Activated CD8-positive, alpha-beta T cell treated with anti-CD3 and anti-CD28 coated beads for 36 hours (primary cell): Measurements from ENCODE around the gene TSPAN11. TPM values are rescaled to one million over a fixed set of nuclear protein-coding genes. Genes with fewer than 3 reads are reported as not detected.
"Not testable (repeated sequence)": the region's sequence is repeated elsewhere in the genome, so short reads cannot be mapped to it uniquely, and the experiment has no call there.

Experiments used
- ATAC-seq: fragments of 200-7000 bp; cut with Tn5 transposase; one replicate; pipeline ENCODE4 v1.10.0; 2021; ENCODE audit warnings: mild to moderate bottlenecking, moderate library complexity
- CTCF ChIA-PET: fragments of 350-600 bp; sonication (Branson Sonifier 250); formaldehyde crosslinking; loops from one replicate; lab custom pipeline; 2021; ENCODE audit warnings: antibody characterized with exemption; lab: Charles Lee
- POLR2A ChIA-PET: fragments of 350-600 bp; sonication (Branson Sonifier 250); formaldehyde crosslinking; loops from one replicate; lab custom pipeline; 2021; ENCODE audit warnings: antibody characterized with exemption; lab: Charles Lee
- DNase-seq: peaks from one replicate; pipeline ENCODE4 v3.0.0-alpha.2; 2020
- H3K27ac Mint-ChIP-seq: one replicate; pipeline ENCODE4 v1.8.0; 2021; ENCODE audit warnings: mild to moderate bottlenecking, mixed read lengths
- H3K27me3 Mint-ChIP-seq: one replicate; pipeline ENCODE4 v1.8.0; 2021; ENCODE audit warnings: mixed read lengths
- H3K36me3 Mint-ChIP-seq: one replicate; pipeline ENCODE4 v1.8.0; 2021; ENCODE audit warnings: low read depth, mixed read lengths
- H3K4me1 Mint-ChIP-seq: one replicate; pipeline ENCODE4 v1.8.0; 2021; ENCODE audit warnings: low read depth, mixed read lengths
- H3K4me3 Mint-ChIP-seq: one replicate; pipeline ENCODE4 v1.8.0; 2021; ENCODE audit warnings: mild to moderate bottlenecking, moderate library complexity, mixed read lengths
- H3K9me3 Mint-ChIP-seq: one replicate; pipeline ENCODE4 v1.8.0; 2021; ENCODE audit warnings: mixed read lengths
- intact Hi-C: fragments of 100-400 bp; cut with micrococcal nuclease; formaldehyde crosslinking; loops from one replicate; pipeline ENCODE4 v1.10.0; 2022
- total RNA-seq, 2 experiments: library from RNA; stranded (reverse); gene quantifications; one replicate each; pipeline ENCODE4 v1.2.3, GENCODE V29; 2021
- TF ChIP-seq, protein P1 (sequence below): fragments of 200-600 bp; IDR thresholded peaks from one replicate; pipeline ENCODE4 v1.8.0; 2022; ENCODE audit warnings: antibody characterized with exemption, mild to moderate bottlenecking

Gene TSPAN11
- total RNA-seq, 2 experiments from 2014 or later = not detected

DNA sequence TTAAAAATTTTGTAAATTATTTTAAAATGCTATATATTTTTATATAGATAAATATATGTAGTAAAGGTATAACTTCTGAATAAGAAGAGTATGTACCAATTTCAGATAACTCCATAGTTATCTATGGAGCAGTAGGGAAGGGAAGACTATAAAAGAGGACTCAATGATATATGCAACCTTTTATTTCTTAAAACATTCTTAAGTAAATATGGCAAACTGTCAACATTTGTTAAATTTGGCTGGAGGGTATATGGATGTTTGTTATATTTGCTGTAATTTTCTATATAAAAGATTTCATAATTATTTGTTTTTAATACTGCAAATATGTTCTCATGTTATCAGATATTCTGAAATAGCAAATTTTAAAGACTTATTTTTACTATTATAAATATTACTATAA is 38.3 kb upstream of the TSPAN11 start:
- Mint-ChIP-seq H3K9me3 (peaks cover 28% of the 10 kb centered on the region), H3K27ac (no peak overlapping the region), H3K27me3 (no peaks in the 10 kb centered on the region), H3K4me1 (no peaks in the 10 kb centered on the region), H3K4me3 (no peak overlapping the region), H3K36me3 (no peaks in the 10 kb centered on the region)
- POLR2A ChIA-PET = no interaction called here
- intact Hi-C loops = no loop called here
- DNase-seq (no peak), ATAC-seq (no peak)
- TF ChIP-seq, protein P1, sequence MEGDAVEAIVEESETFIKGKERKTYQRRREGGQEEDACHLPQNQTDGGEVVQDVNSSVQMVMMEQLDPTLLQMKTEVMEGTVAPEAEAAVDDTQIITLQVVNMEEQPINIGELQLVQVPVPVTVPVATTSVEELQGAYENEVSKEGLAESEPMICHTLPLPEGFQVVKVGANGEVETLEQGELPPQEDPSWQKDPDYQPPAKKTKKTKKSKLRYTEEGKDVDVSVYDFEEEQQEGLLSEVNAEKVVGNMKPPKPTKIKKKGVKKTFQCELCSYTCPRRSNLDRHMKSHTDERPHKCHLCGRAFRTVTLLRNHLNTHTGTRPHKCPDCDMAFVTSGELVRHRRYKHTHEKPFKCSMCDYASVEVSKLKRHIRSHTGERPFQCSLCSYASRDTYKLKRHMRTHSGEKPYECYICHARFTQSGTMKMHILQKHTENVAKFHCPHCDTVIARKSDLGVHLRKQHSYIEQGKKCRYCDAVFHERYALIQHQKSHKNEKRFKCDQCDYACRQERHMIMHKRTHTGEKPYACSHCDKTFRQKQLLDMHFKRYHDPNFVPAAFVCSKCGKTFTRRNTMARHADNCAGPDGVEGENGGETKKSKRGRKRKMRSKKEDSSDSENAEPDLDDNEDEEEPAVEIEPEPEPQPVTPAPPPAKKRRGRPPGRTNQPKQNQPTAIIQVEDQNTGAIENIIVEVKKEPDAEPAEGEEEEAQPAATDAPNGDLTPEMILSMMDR = no peak
- CTCF ChIA-PET = no interaction called here

DNA sequence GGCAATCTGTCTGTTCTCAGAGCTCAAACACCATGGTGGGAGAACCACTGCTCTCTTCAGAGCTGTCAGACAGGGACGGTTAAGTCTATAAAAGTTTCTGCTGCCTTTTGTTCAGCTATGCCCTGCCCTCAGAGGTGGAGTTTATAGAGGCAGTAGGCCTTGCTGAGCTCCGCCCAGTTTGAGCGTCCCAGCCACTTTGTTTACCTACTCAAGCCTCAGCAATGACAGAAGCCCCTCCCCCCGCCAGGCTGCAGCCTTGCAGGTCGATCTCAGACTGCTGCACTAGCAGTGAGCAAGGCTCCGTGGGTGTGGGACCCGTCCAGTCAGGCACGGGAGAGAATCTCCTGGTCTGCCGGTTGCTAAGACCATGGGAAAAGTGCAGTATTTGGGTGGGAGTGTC is 32.0 kb upstream of the TSPAN11 start:
- DNase-seq, H3K36me3 Mint-ChIP-seq, ATAC-seq, POLR2A ChIA-PET, H3K9me3 Mint-ChIP-seq, intact Hi-C loops, H3K4me1 Mint-ChIP-seq, H3K4me3 Mint-ChIP-seq, H3K27ac Mint-ChIP-seq, CTCF ChIA-PET: not testable (repeated sequence)
- peaks cover 11% of the 10 kb centered on the region for H3K27me3 Mint-ChIP-seq

- H3K4me3 Mint-ChIP-seq = no peak overlapping the region
- H3K27me3 Mint-ChIP-seq = peaks cover 19% of the 10 kb centered on the region
- no peak overlapping the region for H3K27ac Mint-ChIP-seq
- intact Hi-C loops = no loop called here
- CTCF ChIA-PET = no interaction called here
- ATAC-seq (no peak), DNase-seq (no peak)
- no peaks in the 10 kb centered on the region for H3K4me1 Mint-ChIP-seq
- TF ChIP-seq, protein P1 = no peak
- H3K36me3 Mint-ChIP-seq = no peaks in the 10 kb centered on the region
- no peaks in the 10 kb centered on the region for H3K9me3 Mint-ChIP-seq
- POLR2A ChIA-PET = no interaction called here
Observed at GRCh38 chr12:30896461-30896860, 30.1 kb upstream of the TSPAN11 start.

GRCh38 chr12:30898846-30899245 is 27.7 kb upstream of the TSPAN11 start:
- intact Hi-C loops = no loop called here
- TF ChIP-seq, protein P1 = no peak

DNA sequence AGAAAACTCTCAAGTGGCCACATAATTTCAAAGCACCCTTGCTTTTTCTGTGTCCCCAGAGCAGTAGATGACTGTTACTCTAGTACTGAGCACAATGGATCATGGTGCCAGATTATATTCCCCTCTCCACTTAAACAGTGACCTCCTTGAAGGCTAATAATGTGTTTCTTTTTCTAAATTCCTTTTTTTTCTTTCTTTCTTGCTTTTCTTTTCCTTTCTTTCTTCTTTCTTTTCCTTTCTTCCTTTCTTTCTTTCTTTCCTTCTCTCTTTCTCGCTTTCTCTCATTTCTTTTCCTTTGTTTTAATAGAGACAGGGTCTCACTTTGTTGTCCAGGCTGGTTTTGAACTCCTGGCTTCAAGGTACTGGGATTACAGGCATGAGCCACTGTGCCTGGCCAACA is 26.2 kb upstream of the TSPAN11 start:
- DNase-seq (no peak), ATAC-seq (no peak)
- Mint-ChIP-seq H3K27me3 (peaks cover 14% of the 10 kb centered on the region), H3K27ac (no peak overlapping the region), H3K4me3 (no peak overlapping the region), H3K4me1 (no peaks in the 10 kb centered on the region), H3K36me3 (no peaks in the 10 kb centered on the region), H3K9me3 (no peaks in the 10 kb centered on the region)
- CTCF ChIA-PET = no interaction called here
- intact Hi-C loops = no loop called here
- POLR2A ChIA-PET = interaction anchor here (1.2 kb wide), 1 partner anchor 24 kb away, joined by 3 read pairs; no protein-coding TSS in a partner anchor
- TF ChIP-seq, protein P1 = no peak

More at GRCh38 chr12:30898846-30899245, 27.7 kb upstream of the TSPAN11 start:
- Mint-ChIP-seq H3K36me3 (no peaks in the 10 kb centered on the region), H3K9me3 (no peaks in the 10 kb centered on the region), H3K4me3 (no peak overlapping the region), H3K27me3 (peaks cover 19% of the 10 kb centered on the region), H3K27ac (no peak overlapping the region), H3K4me1 (no peaks in the 10 kb centered on the region)
- ATAC-seq (no peak), DNase-seq (no peak)
- ChIA-PET CTCF (no interaction called here), POLR2A (no interaction called here)

DNA sequence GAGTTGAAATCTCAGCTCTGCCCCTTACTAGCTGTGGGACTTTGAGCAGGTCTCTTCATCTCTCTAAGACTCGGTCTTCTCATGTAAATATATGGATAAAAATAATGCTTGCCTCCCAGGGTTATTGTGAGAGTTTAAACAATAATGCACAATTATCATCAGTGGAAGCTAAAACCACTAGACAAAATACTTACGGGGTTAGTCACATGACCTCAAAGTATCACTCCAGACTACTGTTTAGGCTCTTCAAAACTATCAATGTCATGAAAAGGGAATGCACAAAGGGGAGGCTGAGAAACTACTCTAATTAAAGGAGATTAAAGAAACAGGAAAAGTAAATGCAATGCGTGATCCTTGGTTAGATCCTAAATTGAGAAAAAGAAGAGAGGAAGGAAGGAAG is 24.5 kb upstream of the TSPAN11 start:
- intact Hi-C loops = no loop called here
- H3K9me3 Mint-ChIP-seq = no peaks in the 10 kb centered on the region
- ATAC-seq = no peak

More for the DNA sequence above, 24.5 kb upstream of the TSPAN11 start:
- ChIA-PET CTCF (no interaction called here), POLR2A (no interaction called here)
- Mint-ChIP-seq H3K27me3 (peaks cover 16% of the 10 kb centered on the region), H3K4me3 (no peak overlapping the region), H3K36me3 (no peaks in the 10 kb centered on the region), H3K27ac (no peak overlapping the region), H3K4me1 (no peaks in the 10 kb centered on the region)
- TF ChIP-seq, protein P1 = no peak
- no peak for DNase-seq
